HG02973 (cell line): Measurements from ENCODE around the gene NDUFAF2.
"Not testable (repeated sequence)": the region's sequence is repeated elsewhere in the genome, so short reads cannot be mapped to it uniquely, and the experiment has no call there.

Source experiments
- ATAC-seq: cut with Tn5 transposase; IDR thresholded peaks from one replicate; pipeline ENCODE4 v1.9.1; 2021; ENCODE audit warnings: moderate library complexity; ENCODE audit not compliant: unreplicated experiment

Gene NDUFAF2

DNA sequence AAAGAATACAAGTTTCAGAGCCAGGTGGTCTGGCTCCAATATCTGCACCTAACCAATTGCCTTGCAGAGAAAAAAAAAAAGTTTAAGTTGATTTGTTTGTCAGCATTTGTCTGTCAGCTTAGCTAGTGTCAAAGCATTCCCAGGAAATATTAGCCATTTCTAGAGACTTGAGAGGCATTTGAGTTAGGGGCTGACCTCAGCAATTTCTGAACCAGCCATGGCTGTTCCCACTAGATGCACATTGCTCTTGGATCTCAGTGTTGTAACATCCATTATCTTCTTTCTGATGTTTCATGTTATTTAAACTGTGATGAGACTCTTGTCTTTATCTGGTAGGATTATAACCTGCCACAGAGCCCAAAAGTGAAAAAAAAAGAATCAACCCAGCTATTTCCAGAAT lies 102.3 kb downstream of the NDUFAF2 start:
- ATAC-seq = no peak

DNA sequence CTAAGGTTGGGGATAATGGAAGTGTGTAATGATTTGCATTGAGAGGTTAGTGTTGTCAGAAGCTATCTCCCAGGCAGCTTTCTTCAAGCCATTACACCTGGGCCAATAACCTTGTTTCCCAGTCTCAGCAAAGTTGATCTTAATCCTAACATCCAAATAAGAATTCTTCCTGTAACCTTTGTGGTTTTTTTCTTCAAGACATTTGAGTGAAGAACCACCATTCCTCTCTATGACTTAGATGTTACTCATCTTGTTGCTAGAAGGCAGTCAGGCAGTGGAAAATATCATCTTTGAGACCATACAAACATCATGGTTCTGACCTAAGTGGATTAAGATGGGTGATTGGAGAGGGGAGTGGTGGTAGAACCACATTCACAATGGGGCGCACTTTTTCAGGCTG lies 103.5 kb downstream of the NDUFAF2 start:
- no peak for ATAC-seq

DNA sequence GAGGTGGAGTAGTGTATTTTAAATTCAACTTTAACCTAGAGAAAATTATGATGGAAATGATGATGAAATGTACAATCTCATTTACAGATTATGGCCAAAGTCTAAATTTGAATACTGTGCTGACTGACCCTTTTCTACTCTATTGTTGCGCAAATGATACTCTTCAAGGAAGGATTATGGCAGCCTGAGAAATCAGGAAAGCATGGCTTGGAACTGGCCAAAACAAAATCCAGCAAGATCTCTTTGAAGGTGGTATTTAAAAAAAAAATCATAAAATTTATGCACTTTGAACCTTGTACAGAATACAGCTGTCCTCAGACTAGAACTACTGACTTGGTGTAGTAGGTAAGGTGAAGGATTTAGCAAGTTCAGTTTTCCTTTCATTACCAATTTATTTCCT lies 105.3 kb downstream of the NDUFAF2 start:
- ATAC-seq = no peak

DNA sequence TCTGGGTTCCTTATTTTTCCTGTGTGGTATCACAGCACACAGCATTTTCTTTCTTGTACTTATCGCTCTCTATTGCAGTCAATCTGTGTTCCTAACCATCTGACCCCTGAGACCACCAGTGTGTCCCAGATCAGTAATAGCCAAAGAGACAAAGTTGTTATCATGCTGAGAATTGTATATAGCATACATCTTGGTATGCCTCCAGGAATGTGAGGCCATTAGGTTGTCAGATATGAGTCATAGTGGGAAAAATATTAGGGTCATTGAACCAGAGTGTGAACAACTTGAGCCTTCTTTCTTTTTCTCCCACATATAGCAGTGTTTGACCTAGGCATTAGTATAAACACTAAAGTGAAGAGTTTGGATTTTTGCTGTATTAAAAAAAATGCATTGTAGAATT lies 106.3 kb downstream of the NDUFAF2 start:
- no peak for ATAC-seq

DNA sequence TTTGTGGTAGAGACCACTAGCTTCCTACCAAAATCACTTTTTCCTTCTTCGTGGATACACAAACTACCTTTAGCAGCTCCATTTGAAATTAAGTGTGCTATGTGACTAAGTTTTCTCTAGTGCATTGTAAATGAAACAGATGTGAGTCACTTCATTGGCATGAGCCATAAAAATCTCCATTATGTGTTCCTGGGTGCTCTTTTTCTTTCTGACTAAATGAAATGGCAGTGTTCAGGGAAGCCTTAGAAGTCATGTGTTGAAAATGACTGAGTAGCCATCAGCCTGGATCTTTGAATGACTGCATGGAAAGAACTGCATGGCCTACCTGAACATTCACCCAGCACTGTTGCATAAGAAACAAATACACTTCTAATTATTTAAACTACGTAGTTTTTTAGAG lies 107.9 kb downstream of the NDUFAF2 start:
- ATAC-seq = no peak

DNA sequence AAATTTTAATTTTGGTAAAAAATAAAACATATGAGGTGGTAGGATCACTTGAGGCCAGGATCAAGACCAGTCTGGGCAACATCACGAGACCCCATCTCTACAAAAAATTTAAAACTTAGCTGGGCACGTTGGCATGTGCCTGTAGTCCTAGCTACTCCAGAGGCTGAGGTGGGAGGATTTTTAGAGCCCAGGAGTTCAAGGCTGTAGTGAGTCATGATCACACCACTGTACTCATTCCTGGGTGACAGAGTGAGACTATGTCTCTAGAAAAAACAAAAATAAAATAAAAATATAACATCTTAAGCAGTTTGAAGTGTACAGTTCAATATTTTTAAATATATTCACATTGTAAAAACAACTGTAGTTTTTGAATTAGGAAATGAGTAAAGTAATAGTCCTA lies 108.9 kb downstream of the NDUFAF2 start:
- ATAC-seq = no peak

DNA sequence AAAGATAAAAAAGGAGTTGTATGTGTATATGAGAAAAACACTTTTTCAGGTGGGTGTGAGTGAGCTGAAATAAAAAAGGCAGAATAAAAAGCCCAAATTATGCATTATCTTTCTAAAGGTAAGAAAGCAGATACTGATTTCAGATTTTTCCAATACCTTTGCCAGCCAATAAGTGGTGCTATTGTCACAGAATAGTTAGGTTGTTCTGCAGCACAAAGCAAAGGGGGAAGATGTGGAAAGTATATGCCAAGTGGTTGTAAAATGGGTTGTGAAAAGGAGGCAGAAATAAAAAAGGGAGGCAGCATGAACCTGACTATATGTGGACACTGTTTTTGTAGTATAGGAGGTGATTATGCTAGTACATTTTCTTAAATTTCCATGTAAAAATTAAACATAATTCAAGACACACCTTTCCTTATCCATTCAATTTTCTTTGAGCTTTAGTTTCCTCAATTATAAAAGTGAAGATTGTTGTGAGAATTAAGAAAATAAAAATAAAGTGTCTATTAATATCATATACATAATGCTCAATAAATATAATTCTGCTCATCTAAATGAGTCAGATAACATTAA lies 110.5 kb downstream of the NDUFAF2 start:
- ATAC-seq = no peak

DNA sequence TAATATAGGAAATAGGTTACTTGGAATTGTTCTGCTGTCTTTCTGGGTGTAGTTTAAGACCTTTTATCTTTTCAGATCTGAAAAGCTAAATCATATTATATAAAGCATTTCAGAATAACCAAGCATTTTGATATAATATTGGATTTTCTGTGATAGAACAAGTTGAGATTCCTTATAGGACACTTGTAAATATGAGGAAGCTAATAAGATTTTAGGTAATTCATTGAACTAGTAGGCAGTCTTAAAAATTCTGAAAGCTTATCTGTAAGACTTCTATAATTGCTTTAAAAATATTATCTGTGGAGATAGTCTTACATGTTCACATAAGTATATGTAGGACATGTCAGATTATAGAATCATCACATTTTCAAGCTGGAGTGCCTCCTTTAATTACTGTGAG lies 114.5 kb downstream of the NDUFAF2 start:
- no peak for ATAC-seq

DNA sequence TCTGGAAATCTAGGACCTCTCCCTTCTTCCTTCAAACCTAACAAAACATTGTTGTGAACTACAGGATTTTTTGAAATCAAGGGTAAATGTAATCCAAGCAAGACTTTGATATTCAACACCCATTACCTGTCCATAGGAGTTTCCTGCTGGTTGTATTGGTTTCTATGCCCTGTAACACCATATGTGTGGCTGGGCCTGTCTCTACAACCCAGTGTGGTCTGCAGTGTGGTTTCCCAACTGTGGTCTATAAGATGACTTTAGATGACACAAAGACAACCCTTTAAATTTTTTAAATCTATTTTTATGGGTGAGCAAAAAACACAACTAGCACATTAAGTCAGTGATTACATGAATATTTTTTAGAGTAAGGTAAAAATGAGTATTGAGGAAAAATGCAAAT lies 124.1 kb downstream of the NDUFAF2 start:
- no peak for ATAC-seq

DNA sequence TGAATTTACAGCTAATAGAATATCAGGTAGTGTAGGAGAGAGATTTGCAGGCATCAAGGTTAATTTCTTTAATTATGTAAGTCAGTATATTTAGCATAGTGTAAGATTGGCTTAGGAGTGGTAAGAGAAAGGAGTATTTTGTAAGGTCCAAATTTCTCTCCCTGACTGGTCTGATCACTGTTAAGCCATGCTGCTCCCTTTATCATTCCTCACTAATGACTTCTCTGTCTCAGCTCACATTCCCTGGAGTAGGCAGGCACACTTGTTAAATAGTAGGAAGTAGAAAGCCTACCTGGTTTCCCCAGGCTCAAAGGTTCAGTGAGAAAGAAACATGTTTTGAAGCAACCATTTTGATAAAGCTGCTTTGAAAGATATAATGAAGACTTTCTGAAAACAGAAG lies 126.5 kb downstream of the NDUFAF2 start:
- no peak for ATAC-seq

DNA sequence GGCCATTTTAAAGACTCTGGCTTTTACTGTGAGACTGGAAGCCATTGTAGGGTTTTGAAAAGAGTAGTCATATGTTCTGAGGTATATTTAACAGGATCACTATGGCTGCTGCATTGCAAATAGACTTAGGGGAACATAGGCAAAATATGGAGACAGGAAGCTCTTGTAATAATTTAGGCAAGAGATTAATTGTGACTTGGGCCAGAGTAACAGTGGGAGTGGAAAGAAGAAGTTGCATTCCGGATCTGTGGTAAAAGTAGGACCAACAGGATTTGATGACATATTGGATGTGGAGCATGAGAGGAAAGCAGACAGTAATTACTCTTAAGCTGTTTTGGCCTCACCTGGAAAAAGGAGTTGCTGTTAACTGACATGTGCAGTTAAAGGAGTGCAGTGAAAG lies 131.6 kb downstream of the NDUFAF2 start:
- no peak for ATAC-seq

DNA sequence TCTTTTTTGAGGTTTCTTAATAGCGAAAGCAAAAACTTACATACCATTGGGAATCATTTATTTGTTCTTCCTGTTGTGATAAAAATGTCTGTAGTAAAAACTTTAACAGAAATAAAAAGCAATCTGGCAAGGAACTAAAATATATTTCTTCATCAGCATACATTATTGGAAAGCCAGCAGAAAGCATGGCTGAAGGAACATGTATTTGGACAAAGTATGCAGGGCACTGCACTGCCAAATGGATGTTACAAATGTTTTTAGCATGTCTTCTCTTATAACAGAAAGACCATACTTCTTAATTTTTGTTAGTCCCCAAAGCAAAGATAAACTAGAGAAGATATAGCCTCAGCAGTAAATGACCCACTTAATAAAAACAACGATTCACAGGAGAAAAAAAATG lies 136.7 kb downstream of the NDUFAF2 start:
- ATAC-seq = no peak

DNA sequence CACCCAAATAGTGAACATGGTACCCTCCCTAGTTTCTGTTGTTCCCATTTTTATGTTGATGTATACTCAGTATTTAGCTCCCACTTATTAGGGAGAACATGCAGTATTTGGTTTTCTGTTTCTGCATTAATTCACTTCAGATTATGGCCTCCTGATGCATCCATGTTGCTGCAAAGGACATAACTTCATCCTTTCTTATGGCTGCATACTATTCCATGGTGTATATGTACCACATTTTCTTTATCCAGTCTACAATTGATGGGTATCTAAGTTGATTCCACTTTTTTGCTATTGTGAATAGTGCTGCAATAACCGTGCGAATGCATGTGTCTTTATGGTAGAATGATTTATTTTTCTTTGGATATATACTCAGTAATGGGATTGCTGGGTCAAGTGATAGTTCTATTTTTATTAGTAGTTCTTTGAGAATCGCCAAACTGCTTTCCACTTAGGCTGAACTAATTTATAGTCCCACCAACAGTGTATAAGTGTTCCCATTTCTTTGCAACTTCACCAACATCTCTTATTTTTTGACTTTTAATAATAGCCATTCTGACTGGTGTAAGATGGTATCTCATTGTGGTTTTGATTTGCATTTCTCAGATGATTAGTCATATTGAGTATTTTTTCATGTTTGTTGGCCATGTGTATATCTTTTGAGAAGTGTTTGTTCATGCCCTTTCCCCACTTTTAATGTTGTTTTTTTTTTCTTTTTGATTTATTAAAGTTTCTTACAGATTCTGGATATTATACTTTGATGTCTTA lies 137.7 kb downstream of the NDUFAF2 start:
- no peak for ATAC-seq

DNA sequence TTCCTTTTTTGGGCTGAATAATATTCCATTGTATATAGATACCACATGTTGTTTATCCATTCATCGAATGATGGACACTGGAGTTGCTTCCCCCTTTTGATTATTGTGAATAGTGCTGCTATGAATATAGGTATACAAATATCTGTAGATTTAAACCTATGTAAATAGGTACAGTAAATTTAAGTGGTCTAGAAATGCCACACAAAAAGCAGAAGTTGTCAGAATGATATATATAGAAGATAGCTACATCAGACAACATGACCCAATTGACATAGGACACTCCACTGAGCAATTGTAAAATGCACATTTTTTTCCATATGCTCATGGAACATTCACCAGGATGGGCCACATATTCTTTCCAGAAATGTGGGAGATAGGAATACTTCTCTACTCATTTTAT lies 139.7 kb downstream of the NDUFAF2 start:
- ATAC-seq = no peak

DNA sequence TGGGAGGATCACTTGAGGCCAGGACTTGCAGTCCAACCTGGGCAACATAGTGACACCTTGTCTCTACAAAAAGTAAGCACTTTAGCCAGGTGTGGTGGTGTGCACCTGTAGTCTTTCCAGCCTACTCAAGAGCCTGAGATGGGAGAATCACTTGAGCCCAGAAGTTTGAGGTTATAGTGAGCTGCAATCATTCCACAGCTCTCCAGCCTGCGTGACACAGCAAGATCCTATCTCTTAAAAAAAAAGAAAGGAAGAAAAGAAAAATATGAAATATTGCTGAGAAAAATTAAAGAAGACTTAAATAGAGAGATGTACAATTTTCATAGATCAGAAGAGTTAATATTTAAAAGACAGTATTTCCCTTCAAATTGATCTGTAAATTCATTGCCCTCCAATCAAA lies 140.9 kb downstream of the NDUFAF2 start:
- no peak for ATAC-seq

DNA sequence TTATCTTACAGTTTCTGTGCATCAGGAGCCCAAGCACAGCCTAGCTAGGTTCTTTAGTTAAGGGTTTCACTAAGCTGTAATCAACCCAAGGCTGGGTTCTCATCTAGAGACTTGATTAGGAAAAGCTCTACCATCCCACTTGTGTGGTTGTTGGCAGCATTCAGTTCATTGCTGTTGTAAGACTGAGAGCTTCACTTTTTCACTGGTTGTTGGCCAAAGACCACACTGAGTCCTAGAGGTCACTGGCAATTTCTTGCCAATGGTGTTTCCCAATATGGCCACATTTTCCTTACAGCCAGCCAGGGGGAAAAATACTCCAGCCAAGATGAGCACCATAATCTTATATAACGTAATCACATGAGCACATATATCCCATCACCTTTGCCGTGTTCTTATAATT lies 142.9 kb downstream of the NDUFAF2 start:
- no peak for ATAC-seq

DNA sequence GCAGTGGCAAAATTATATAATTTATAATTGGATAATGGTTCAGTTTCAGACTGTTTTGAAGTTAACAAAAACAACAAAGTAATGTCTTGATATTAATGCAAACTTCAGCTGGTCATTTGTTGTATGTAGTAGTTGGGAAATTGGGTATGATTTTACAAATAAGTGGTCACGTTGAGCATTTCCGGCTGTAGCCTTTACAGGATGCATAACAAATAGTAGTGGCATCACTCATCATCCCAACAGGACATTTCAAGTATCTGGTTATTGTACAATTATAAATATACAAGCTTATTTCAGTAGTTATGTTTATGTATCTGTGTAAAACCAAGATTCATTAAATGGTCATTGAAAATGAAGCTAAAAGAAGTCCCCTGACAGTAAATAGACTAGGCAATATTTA lies 144.3 kb downstream of the NDUFAF2 start:
- ATAC-seq = no peak

DNA sequence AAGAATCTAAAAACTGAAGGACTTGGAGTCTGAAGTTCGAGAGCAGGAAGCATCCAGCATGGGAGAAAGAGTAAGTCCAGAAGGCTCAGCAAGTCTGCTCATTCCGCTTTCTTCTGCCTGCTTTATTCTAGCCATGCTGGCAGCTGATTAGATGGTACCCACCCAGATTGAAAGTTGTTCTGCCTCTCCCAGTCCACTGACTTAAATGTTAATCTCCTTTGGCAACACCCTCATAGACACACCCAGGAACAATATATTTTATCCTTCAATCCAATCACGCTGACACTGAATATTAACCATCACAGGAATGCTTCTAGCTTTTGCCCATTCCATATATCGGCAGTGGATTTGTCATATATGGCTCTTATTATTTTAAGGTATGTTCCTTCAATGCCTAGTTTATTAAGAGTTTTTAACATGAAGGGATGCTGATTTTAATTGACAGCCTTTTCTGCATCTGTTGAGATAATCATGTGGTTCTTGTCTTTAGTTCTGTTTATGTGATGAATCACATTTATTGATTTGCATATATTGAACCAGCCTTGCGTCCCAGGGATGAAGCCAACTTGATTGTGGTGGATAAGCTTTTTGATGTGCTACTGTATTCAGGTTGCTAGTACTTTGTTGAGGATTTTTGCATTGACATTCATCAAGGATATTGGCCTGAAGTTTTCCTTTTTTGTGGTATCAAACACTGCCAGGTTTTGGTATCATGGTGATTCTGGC lies 148.2 kb downstream of the NDUFAF2 start:
- not testable (repeated sequence) for ATAC-seq

DNA sequence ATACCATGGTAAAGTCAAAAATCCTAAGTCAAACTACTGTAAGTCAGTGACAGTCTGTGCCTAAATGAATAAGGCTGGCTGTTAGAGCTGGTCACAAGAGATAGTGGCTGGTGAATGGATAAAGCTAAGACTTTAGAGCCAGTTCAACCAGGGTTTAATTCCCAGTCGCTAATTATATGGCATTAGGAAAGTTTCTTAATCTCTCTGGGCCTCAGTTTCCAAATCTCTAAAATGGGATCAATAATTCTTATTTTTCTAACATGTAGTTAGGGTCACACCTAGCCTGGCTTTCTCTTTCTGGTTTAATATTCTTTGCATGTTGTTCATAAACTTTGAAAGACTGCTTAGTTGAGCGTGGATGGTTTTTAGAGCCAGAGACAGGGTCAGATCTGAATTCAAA lies 152.5 kb downstream of the NDUFAF2 start:
- no peak for ATAC-seq

DNA sequence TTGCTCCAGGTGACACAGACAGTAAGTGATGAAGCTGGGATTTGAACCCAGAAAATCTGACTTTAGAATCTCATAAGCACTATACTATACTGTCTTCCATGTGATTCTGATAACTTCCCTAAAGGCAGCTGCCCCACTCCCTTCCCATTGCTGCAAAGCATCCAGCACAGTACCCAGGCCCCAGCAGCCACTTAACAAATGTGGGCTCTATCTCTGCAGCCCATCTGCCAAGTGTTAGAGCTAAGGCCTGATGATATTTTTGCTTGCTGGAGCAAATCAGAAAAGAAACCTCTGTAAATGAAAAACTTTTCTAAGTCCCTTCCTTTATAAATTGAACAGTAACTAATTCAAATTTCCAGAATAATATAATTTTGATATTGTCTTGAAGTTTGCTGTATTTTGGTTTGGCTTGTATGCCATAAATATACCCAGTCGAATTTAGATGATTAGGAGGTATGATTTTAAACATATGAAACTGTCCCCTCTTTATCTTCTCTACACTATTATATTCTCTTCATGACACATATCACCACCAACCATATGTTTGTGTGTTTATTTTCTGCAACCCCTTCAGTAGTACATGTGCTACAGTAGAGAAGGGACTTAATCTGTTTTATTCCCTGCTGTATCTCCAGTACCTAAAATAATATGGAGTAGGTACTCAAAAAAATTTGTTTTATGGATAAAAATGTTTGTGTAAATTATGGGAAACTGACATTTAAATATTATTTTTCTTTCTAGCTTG lies 153.4 kb downstream of the NDUFAF2 start:
- no peak for ATAC-seq

DNA sequence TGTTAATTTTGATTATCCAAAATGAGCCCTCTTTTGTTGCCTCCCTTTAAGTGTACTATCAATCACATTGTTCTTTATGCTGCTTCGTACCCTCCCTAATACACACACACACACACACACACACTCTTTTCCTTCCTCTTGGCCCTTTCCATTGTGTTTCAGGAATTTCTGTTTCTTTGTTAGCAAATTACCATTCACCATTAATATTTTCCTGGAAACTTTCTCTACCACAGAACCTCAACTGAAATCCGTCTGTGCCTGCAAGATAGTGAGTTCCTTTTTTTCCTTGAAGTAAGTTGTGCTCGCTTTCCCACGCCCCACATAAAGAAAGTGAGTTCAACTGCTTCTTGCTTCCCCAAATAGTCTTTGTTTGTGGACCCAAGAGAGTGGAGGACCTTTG lies 155.4 kb downstream of the NDUFAF2 start:
- no peak for ATAC-seq

DNA sequence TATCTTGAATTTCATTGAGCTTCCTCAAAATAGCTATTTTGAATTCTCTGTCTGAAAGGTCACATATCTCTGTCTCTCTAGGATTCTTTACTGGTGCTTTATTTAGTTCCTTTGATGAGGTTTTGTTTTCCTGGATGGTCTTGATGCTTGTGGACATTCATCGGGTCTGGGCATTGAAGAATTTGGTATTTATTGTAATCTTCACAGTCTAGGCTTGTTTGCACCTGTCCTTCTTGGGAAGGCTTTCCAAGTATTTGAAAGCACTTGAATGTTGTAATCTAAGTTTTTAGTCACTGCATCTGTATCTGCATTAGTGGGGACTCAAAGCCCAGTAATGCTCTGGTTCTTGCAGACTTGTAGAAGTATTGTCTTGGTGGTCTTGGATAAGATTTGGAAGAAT lies 169.4 kb downstream of the NDUFAF2 start:
- no peak for ATAC-seq
